Mononuclear cell (primary cell): ENCODE measurements around the gene FES. TPM values are rescaled to one million over a fixed set of nuclear protein-coding genes. Genes with fewer than 3 reads are reported as not detected.
"Not testable (repeated sequence)": the region's sequence is repeated elsewhere in the genome, so short reads cannot be mapped to it uniquely, and the experiment has no call there.

Experiments used
- H3K27me3 ChIP-seq: 2 replicates; pipeline ENCODE4 v1.6.0; 2011; ENCODE audit warnings: low read length, control low read depth; ENCODE audit not compliant: insufficient read depth
- H3K4me1 ChIP-seq: 2 replicates; pipeline ENCODE4 v1.5.1; 2011; ENCODE audit warnings: mild to moderate bottlenecking, low read length, control low read depth; ENCODE audit not compliant: insufficient read depth
- H3K4me3 ChIP-seq: 2 replicates; pipeline ENCODE4 v1.5.1; 2011; ENCODE audit warnings: mild to moderate bottlenecking, low read length, moderate library complexity
- H3K9me3 ChIP-seq: 2 replicates; pipeline ENCODE4 v1.5.1; 2011; ENCODE audit warnings: low read depth, mild to moderate bottlenecking, control low read depth, low read length
- total RNA-seq: library from RNA; depleted of rRNA; stranded (reverse); fragments of >200 nt; gene quantifications from one replicate; pipeline ENCODE4 v1.2.3, GENCODE V29; 2012

FES gene
- total RNA-seq, 1 donor: 27.9 TPM

DNA sequence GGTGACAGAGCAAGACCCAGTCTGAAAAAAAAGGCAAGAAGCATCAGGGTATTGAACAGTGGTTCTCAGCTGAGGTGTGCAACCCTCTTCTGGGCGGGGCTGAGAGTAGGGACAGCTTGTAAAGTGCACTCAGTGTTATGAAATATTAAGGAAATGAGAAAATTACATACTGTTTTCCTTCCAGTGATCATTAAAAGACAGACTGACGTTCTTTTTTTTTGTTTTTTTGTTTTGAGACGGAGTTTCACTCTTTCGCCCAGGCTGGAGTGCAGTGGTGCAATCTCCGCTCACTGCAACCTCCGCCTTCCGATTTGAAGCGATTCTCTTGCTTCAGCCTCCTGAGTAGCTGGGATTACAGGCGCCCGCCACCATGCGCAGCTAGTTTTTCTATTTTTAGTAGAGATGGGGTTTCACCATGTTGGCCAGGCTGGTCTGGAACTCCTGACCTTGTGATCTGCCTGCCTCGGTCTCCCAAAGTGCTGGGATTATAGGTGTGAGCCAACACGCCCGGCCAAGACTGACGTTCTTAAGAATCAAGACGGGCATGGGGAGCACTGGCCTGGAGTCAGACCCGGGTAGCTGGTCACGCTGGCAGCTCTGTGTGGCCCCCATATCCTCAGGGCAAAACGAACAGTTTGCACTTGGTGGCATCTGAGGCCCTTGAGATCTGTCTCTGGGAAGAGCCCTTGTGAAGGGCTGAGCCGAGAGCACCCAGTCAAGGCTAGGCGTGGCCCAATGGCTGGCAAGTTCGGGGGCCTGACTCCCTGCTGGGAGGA lies 30.2 kb downstream of the FES start:
- no peaks in the 10 kb centered on the region for H3K9me3 ChIP-seq
- H3K4me3 ChIP-seq: no peak overlapping the region
- H3K27me3 ChIP-seq: no peaks in the 10 kb centered on the region
- peaks cover 46% of the 10 kb centered on the region for H3K4me1 ChIP-seq

DNA sequence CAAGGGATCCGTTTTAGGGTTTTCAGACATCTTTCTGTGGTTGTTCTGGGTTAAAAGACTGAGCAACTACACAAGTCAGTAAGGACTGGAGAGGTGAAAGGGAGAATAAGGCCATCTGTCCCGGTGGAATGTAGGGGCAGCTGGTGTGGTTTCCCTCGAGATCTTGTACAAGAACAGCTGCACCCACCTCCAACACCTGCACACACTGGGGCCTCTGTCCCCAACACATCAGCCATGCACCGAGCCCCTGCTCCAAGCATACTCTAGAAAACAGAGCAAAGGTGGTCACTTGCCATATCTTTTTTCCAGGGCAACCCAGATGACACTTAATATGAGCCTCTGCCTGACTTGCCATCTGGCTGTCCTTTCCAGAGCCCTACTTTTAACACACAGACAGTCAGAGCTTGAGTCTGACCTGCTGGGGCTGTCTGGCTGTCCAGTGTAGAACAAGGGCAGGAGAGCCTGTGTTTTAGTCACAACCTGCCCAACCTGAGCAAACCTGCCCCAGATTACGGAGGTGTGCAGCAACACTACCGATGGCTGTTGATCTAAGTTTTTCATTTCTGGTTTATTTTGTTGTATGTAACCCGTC lies 31.0 kb downstream of the FES start:
- H3K4me3 ChIP-seq: no peak overlapping the region
- H3K9me3 ChIP-seq: no peaks in the 10 kb centered on the region
- H3K27me3 ChIP-seq: no peaks in the 10 kb centered on the region
- H3K4me1 ChIP-seq: peaks cover 46% of the 10 kb centered on the region

DNA sequence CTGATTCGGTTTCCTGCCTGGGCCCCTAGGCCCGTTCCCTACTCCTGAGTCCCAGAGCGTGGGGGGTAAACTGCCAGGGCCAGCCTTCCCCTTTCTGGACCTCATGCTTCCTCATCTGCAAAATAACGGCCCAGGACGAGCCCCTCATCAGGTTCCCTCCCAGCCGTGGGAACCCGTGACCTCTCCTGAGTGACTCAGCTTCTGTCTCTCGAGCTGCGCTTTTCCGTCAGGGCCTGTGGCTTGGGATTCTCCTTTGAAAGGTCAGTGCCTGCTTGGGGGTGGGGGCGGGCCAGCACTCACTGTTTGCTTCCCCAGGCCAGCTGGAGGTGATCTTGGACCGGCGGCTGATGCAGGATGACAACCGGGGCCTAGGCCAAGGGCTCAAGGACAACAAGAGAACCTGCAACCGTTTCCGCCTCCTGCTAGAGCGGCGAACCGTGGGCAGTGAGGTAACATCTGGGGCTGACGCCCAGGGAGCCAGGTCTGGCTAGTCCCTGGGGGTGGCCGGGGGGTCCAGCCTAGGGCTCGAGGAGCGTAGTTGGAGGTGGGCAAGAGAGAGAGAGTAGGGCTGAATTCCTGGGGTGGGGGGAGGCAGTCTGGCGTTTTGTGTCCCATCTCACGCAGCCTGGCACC lies 31.6 kb downstream of the FES start:
- H3K9me3 ChIP-seq: no peaks in the 10 kb centered on the region
- H3K4me1 ChIP-seq: peaks cover 46% of the 10 kb centered on the region
- peak overlapping the region; percentile 29 for H3K4me3 ChIP-seq
- H3K27me3 ChIP-seq: no peaks in the 10 kb centered on the region

DNA sequence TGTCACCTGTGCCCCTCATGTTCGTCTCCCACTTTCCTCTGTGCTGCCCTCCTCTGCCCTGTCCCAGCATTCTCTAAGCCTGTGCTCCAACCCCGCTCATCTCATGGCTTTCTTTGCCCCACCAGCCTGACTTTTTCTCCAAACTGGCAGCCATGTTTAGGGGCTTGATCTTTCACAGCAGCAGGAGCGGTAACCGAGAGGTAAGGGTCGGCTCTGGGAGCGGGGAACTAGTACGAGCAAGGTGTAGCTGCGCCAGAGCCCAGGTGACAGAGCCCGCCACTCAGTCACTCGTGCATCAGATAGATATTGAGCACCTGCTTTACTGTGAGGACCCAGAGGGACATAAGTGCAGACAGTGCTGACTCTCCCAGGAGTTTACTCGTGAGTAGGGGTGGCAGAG lies 32.2 kb downstream of the FES start:
- Histone ChIP-seq H3K9me3 (no peaks in the 10 kb centered on the region), H3K4me3 (peak overlapping the region; percentile 29), H3K4me1 (peaks cover 46% of the 10 kb centered on the region), H3K27me3 (no peaks in the 10 kb centered on the region)

DNA sequence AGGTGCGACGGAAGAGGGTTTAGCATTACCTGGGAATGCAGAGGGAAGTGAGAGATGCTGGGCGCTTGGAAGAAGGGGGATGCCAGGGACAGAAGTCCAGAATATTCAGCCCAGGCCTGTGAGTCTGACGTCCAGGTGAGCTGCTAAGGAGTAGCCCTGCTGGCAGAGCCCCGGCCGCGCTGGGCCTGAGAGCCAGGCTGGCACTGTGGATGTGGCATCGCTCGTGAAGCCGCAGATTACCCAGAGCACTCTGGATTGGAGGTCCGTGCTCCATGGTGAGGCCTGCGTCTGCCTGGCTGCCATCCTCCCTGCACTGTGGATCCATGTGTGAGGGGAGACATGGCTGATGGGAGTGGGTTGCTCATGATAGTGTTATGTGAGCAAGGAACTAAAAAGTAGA lies 33.3 kb downstream of the FES start:
- peaks cover 44% of the 10 kb centered on the region for H3K4me1 ChIP-seq
- H3K9me3 ChIP-seq: no peaks in the 10 kb centered on the region
- no peak overlapping the region for H3K4me3 ChIP-seq
- H3K27me3 ChIP-seq: no peaks in the 10 kb centered on the region

DNA sequence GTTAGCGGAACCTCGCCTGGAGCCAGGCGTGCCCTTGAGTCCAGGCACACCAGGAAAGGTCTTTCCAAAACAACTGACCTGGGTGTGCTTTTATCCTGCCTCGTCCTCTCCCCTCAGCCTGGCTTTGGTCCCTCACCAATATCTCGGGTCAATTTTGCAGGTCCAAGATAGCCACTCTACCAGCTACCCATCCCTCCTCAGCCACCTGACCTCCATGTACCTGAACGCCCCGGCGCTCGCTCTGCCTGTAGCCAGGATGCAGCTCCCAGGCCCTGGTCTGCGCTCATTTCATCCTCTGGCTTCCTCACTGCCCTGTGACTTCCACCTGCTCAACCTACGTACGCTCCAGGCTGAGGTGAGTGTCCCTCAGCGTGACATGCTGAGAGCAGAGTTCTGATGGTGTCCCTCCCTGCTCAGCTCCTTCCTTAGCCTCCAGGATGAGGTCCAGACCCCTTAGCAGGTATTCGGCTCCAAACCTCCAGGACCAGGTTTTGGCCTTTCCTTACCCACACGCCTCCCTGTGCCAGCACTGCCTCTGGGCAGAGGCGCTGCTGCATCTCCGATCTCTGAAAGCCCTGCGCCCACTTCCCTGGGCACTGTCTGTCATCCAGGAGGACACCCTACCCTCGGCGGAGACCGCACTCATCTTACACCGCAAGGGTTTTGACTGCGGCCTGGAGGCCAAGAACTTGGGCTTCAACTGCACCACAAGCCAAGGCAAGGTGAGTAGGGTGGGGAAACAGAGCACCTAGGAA lies 33.9 kb downstream of the FES start:
- no peaks in the 10 kb centered on the region for H3K9me3 ChIP-seq
- H3K4me1 ChIP-seq: peaks cover 38% of the 10 kb centered on the region
- H3K27me3 ChIP-seq: no peaks in the 10 kb centered on the region
- H3K4me3 ChIP-seq: no peak overlapping the region

DNA sequence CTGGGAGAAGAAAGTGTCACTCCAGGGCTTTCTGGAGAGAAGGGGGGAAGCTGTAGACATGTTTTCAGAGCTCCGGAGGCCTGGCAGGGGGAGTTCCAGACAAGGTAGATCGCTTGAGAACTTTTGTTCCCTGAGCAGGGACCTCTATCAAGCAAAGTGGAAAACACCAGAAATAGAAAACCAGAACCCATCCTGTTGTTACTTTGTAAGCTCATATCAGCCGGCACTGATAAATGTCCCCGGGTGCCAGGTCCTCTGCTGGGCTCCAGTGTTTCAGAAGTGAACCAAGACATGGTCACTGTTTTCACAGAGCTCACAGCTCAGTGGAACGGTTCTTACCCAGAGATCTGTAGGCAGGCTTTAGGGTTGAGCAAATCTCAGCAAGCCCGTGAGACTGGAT lies 34.5 kb downstream of the FES start:
- Histone ChIP-seq H3K4me1 (peaks cover 31% of the 10 kb centered on the region), H3K27me3 (no peaks in the 10 kb centered on the region), H3K4me3 (no peak overlapping the region), H3K9me3 (no peaks in the 10 kb centered on the region)

DNA sequence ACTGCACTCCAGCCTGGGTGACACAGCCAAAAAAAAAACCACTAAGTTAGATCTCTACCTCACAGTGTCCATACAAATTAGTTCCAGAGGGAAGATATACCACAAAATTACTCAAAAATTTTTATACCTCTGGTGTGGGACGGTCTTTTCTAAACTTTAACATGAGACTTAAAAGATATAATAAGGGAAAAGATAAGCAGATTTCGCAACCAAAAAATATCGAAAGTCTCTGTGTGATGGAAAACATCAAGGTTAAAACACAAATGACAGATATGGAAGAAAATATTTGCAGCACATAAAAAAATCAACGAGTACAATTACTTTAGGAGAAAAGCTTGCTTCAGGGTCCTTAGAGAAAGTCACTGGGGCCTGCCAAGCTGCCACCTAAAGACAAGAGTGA lies 37.6 kb downstream of the FES start:
- Histone ChIP-seq H3K4me1 (peaks cover 3% of the 10 kb centered on the region), H3K9me3 (no peaks in the 10 kb centered on the region), H3K27me3 (no peaks in the 10 kb centered on the region), H3K4me3 (no peak overlapping the region)

DNA sequence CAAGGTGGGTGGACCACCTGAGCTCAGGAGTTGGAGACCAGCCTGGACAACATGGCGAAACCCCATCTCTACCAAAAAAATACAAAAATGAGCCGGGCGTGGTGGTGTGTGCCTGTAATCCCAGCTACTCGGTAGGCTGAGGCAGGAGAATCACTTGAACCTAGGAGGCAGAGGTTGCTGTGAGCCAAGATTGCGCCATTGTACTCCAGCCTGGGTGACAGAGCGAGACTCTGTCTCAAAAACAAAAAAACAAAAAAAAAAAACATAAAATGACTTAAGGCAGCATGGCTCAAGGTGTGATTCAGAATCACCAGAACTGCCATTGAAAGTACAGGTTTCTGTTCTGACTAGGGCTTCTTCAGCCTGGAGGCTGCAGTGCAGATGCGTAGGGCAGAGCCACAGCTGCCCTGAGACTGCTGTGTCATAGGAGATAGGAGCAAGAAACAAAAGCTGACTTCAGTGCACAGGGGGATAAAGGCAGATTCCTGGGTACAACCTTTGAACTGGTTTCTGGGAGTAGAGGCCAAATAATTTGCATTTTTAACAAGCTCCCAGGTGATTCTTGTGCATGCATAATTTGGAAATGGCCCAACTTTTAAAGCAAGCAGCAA lies 38.5 kb downstream of the FES start:
- not testable (repeated sequence) for H3K27me3 ChIP-seq, H3K9me3 ChIP-seq, H3K4me3 ChIP-seq, H3K4me1 ChIP-seq

DNA sequence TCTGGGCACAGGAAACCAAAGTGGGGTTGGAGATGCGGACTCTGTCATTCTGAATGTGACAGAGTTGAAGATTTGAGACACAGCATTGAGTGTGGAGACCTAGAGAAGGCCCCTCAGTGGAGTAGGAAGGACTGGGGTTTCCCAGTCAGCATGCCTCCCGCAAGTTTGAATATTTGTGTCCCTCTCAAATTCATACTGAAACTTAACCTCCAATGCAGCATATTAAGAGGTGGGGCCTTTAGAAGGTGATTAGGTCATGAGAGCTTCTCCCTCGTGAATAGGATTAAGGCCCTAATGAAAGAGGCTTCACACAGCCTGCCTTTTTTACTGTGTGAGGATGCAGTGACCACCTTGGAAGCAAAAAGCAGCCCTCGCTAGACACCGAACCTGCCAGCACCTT lies 40.1 kb downstream of the FES start:
- Histone ChIP-seq H3K9me3 (no peaks in the 10 kb centered on the region), H3K4me3 (no peak overlapping the region), H3K27me3 (no peaks in the 10 kb centered on the region), H3K4me1 (peaks cover 16% of the 10 kb centered on the region)

DNA sequence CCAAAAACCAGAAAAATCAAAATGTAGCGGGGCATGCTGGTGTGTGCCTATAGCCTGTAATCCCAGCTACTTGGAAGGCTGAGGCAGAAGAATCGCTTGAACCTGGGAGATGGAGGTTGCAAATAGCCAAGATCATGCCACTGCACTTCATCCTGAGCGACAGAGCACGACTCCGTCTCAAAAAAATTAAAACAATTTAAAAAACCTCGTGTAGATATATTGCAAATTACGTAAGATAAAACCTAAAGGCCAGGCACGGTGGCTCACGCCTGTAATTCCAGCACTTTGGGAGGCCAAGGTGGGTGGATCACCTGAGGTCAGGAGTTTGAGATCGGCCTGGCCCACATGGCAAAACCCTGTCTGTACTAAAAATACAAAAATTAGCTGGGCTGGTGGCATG lies 42.5 kb downstream of the FES start:
- not testable (repeated sequence) for H3K9me3 ChIP-seq, H3K4me3 ChIP-seq, H3K27me3 ChIP-seq
- H3K4me1 ChIP-seq: peaks cover 37% of the 10 kb centered on the region

DNA sequence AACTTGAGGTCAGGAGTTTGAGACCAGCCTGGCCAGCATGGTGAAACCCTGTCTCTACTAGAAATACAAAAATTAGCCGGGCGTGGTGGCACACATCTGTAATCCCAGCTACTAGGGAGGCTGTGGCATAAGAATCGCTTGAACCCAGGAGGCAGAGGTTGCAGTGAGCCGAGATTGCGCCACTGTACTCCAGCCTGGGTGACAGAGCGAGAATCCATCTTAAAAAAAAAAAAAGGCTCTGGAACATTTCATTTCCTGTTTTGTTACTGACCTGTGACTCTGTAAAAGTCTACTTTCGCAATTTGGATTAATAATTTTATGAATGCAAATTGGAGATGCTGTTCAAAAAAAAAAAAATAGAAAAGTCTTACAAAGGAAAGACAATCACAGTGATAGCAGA lies 43.8 kb downstream of the FES start:
- not testable (repeated sequence) for H3K9me3 ChIP-seq, H3K4me3 ChIP-seq, H3K27me3 ChIP-seq
- H3K4me1 ChIP-seq: peaks cover 47% of the 10 kb centered on the region

DNA sequence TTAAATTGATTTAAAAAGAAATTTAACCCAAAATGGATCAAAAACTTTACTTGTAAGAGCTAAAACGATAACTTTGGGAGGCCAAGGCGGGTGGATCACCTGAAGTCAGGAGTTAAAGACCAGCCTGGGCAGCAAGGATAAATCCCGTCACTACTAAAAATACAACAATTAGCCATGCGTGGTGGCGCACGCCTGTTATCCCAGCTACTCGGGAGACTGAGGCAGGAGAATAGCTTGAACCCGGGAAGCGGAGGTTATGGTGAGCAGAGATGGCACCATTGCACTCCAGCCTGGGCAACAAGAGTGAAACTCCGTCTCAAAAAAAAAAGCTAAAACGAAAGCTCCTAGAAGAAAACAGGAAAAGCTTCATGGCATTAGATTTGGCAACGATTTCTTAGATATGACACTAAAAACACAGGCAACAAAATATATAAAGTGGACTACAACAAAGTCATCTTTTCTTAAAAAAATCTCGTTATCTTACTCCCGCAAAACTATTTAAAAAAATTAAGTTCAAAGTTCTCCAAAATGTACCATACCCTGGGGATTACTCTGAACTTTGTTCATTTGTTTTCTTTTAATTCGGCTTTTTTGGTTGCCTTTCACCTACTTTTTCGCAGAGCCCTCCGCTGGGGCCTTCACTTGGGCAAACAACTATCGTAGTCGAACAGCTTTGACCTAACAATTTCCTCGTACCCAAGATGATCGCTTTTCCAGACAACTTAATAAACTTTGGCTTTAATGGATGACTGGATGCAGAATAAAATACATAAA lies 45.1 kb downstream of the FES start:
- peaks cover 56% of the 10 kb centered on the region for H3K4me1 ChIP-seq
- H3K27me3 ChIP-seq: no peaks in the 10 kb centered on the region
- H3K4me3 ChIP-seq: peak overlapping the region; percentile 68
- no peaks in the 10 kb centered on the region for H3K9me3 ChIP-seq

DNA sequence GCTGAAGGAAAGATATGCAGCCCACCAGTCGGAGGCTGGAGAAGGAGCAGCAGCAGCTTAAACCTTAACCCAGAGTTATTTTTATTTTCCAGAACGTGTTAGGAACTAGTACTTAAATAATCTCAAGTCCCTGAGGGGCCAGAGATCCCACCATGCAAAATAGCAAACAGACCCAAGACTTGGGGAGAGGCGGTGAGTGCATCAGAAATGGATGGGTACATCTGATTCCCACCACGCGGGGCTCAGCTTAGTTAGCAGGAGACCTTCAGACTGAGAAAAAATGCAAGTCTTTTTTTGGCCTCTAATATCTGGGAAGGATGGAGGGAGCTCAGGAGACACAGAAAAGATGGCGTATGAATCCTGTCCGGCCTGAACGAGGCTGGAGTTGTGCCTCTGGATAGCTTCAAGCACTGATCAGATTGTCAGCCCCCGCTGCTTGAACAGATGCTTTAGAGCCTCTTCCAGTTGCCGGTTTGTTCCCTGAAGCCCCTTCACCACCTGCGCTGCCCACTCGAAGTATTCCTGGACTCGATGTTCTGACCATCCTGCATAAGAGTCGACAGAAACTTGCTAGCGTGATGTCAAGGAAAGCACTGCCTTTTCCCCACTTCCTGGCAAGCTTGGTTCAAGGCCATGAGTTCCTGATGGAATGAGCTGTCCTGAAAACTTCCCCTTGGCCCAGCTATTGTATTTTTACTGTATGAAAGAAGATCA lies 46.7 kb downstream of the FES start:
- peaks cover 68% of the 10 kb centered on the region for H3K4me1 ChIP-seq

More for the DNA sequence above, 46.7 kb downstream of the FES start:
- Histone ChIP-seq H3K9me3 (no peaks in the 10 kb centered on the region), H3K4me3 (peak overlapping the region; percentile 68), H3K27me3 (no peaks in the 10 kb centered on the region)
